ENCODE measurements around the gene TMEM127. TPM values are rescaled to one million over a fixed set of nuclear protein-coding genes. Genes with fewer than 3 reads are reported as not detected.

Gene TMEM127
- total RNA-seq, 1 donor = 55.0 TPM

DNA sequence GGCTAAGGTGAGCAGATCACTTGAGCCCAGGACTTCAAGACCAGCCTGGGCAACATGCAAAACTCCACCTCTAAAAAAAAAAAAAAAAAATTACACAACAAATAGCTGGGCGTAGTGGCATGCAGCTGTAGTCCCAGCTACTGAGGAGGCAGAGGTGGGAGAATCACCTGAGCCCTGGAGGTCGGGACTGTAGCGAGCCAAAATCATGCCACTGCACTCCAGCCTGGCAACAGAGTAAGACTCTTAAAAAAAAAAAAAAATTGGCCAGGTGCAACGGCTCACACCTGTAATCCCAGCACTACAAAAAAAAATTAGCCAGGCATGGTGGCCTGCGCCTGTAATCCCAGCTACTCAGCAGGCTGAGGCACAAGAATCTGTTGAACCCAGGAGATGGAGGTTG lies 64.5 kb downstream of the TMEM127 start:
- Histone ChIP-seq H3K4me3 (ENCODE audit: insufficient read depth, low read length) (no peak overlapping the region), H3K79me2 (ENCODE audit: insufficient read depth, low read length) (peaks cover 93% of the 10 kb centered on the region), H3K27ac (ENCODE audit: low read depth, low read length) (no peak overlapping the region), H2AFZ (ENCODE audit: low read length) (no peak overlapping the region), H3K36me3 (ENCODE audit: insufficient read depth, low read length) (no peaks in the 10 kb centered on the region), H4K20me1 (ENCODE audit: insufficient read depth, low read length) (peaks cover 35% of the 10 kb centered on the region), H3K4me2 (ENCODE audit: insufficient read depth, low read length) (no peak overlapping the region), H3K27me3 (ENCODE audit: insufficient read depth, low read length) (no peaks in the 10 kb centered on the region), H3K9me3 (ENCODE audit: low read depth, low read length) (no peaks in the 10 kb centered on the region), H3K4me1 (ENCODE audit: insufficient read depth, low read length) (peaks cover 47% of the 10 kb centered on the region)
- TF ChIP-seq, protein P1, sequence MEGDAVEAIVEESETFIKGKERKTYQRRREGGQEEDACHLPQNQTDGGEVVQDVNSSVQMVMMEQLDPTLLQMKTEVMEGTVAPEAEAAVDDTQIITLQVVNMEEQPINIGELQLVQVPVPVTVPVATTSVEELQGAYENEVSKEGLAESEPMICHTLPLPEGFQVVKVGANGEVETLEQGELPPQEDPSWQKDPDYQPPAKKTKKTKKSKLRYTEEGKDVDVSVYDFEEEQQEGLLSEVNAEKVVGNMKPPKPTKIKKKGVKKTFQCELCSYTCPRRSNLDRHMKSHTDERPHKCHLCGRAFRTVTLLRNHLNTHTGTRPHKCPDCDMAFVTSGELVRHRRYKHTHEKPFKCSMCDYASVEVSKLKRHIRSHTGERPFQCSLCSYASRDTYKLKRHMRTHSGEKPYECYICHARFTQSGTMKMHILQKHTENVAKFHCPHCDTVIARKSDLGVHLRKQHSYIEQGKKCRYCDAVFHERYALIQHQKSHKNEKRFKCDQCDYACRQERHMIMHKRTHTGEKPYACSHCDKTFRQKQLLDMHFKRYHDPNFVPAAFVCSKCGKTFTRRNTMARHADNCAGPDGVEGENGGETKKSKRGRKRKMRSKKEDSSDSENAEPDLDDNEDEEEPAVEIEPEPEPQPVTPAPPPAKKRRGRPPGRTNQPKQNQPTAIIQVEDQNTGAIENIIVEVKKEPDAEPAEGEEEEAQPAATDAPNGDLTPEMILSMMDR (IDR thresholded peaks at IDR 0.05; ENCODE audit: extremely low read depth, low read depth, low read length) = no peak
- DNase-seq (ENCODE audit: insufficient read length, low spot score, missing footprints) = no peak

DNA sequence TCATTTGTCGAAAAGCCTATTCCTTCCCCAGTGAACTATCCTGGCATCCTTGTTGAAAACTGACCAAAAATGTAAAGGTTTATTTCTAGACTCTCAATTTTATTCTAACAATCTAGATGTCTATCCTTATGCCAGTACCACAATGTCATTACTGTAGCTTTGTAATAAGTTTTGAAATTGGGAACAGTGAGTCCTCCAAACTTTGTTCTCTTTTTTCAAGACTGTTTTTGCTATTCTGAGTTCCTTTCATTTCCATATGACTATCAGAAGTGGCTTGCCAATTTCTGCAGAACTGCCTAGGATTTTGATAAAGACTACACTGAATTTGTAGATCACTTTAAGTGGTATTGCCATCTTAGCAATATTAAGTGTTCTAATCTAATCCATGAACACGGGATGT lies 66.9 kb downstream of the TMEM127 start:
- peaks cover 88% of the 10 kb centered on the region for H3K79me2 ChIP-seq (ENCODE audit: insufficient read depth, low read length)
- H3K4me1 ChIP-seq (ENCODE audit: insufficient read depth, low read length) = peaks cover 45% of the 10 kb centered on the region
- no peak overlapping the region for H3K4me2 ChIP-seq (ENCODE audit: insufficient read depth, low read length)
- no peak for DNase-seq (ENCODE audit: insufficient read length, low spot score, missing footprints)
- H3K4me3 ChIP-seq (ENCODE audit: insufficient read depth, low read length) = no peak overlapping the region
- H4K20me1 ChIP-seq (ENCODE audit: insufficient read depth, low read length) = peaks cover 34% of the 10 kb centered on the region
- H2AFZ ChIP-seq (ENCODE audit: low read length) = no peak overlapping the region
- peaks cover 14% of the 10 kb centered on the region for H3K36me3 ChIP-seq (ENCODE audit: insufficient read depth, low read length)
- H3K27ac ChIP-seq (ENCODE audit: low read depth, low read length) = no peak overlapping the region
- TF ChIP-seq, protein P1 (IDR thresholded peaks at IDR 0.05; ENCODE audit: extremely low read depth, low read depth, low read length) = no peak
- no peaks in the 10 kb centered on the region for H3K27me3 ChIP-seq (ENCODE audit: insufficient read depth, low read length)
- H3K9me3 ChIP-seq (ENCODE audit: low read depth, low read length) = no peaks in the 10 kb centered on the region

Other genes with a start within 250 kb of the TMEM127 start
- 2.2 and 9.4 TPM in 2 replicates for gene GPAT2, start 231.1 kb downstream of the TMEM127 start, total RNA-seq
- under 0.01 TPM in 1 of 2 replicates, not detected in the other for gene ADRA2B, start 149.4 kb downstream of the TMEM127 start, total RNA-seq
- gene ASTL, start 127.5 kb downstream of the TMEM127 start, total RNA-seq = not detected in 2 replicates
- 2.7 and 3.3 TPM in 2 replicates for gene DUSP2, start 120.6 kb downstream of the TMEM127 start, total RNA-seq
- 139 and 163 TPM in 2 replicates for gene STARD7, start 57.2 kb downstream of the TMEM127 start, total RNA-seq
- 111 and 126 TPM in 2 replicates for gene CIAO1, start 228 bp upstream of the TMEM127 start, total RNA-seq
- gene SNRNP200, start 39.5 kb upstream of the TMEM127 start, total RNA-seq = 42.7 and 44.2 TPM in 2 replicates
- gene ITPRIPL1, start 59.3 kb upstream of the TMEM127 start, total RNA-seq = 1.4 and 1.8 TPM in 2 replicates
- 1.1 and 2.4 TPM in 2 replicates for gene NCAPH, start 69.8 kb upstream of the TMEM127 start, total RNA-seq
- gene NEURL3, start 239.4 kb upstream of the TMEM127 start, total RNA-seq = 0.29 TPM in 1 of 2 replicates, not detected in the other

Measured in osteoblast (primary cell).